Lower leg skin (tissue), 4 donors: ENCODE results near the gene DPM3. TPM values are rescaled to one million over a fixed set of nuclear protein-coding genes. Genes with fewer than 3 reads are reported as not detected.
"Not testable (repeated sequence)": the region's sequence is repeated elsewhere in the genome, so short reads cannot be mapped to it uniquely, and the experiment has no call there.

ENCODE experiments used
- DNase-seq, 2 donors: peaks; one replicate each; pipeline ENCODE4 v3.0.0-alpha.2; 2019; ENCODE audit warnings: low spot score in 2 of 2
- H3K4me3 ChIP-seq: fragments of 200-600 bp; sonication (generic); 2 replicates; pipeline ENCODE4 v1.5.1; 2017; ENCODE audit warnings: mild to moderate bottlenecking, low read depth; ENCODE audit not compliant: poor library complexity, severe bottlenecking
- POLR2A ChIP-seq, 2 donors: fragments of 450-650 bp; IDR thresholded peaks; one replicate each; pipeline ENCODE4 v1.6.1; 2016 to 2017; ENCODE audit warnings: antibody characterized with exemption in 2 of 2, mild to moderate bottlenecking in 1 of 2, moderate library complexity in 1 of 2
- WGBS, 2 donors: methylation state at CpG; one replicate each; pipeline ENCODE4 v1.1.5; 2018; 5-methylcytosine and 5-hydroxymethylcytosine counted together
- intact Hi-C: fragments of 100-400 bp; cut with DNase I; formaldehyde crosslinking; loops from one replicate; pipeline ENCODE4 v1.15.0; 2023; ENCODE audit warnings: low total_unique reads
- total RNA-seq, 4 donors: library from RNA; depleted of rRNA; stranded (reverse); fragments of >200 nt; gene quantifications; one replicate each; pipeline ENCODE4 v1.1.0, GENCODE V29; 2016
- TF ChIP-seq, protein P1 (sequence below), 3 donors: fragments of 450-650 bp; IDR thresholded peaks; one replicate each; pipeline ENCODE4 v1.5.1; 2016; ENCODE audit warnings: antibody characterized with exemption in 3 of 3, mild to moderate bottlenecking in 3 of 3, moderate library complexity in 2 of 3

Gene DPM3
- total RNA-seq, 4 donors from 2014 or later, result 19.2 to 74.7 (median 36.9) TPM

DNA sequence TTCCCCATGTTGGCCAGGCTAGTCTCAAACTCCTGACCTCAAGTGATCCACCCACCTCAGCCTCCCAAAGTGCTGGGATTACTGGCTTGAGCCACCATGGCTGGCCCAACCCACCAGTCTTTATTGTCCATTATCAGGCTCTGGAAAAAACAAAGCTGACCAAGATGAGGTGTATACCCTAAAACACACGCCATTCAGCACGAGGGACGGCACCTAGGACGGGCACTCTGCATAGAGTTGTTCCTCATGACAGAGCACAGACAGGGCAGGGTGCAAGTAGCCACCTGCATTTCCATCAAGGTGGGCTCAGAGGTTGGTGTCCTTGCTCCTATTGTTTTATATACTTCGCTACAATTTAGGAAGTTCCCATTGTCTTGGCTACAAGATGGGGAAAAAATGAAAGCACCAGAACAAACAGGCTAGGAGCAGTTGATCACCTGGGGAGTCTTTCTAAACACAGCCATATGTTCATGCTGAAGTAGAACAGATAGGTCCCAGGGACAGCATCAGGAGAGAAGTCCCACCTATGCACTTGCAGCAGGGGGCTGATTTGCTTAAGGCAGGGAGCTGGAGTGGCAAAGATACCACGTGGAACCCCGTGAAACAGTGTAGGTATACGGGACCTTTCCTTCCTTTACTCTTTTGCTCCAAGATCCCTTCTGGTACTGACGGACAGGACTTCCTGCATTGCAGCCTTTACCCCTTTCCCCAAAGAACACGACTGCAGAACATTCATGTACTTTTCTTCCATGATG is 28.3 kb upstream of the DPM3 start:
- 78 to 83% methylated on average over 10 of the region's 10 CpGs for WGBS, 2 donors
- intact Hi-C loops, result loop anchor here (2.0 kb wide), 1 partner anchor 78 kb away; no protein-coding TSS in a partner anchor
- TF ChIP-seq POLR2A (IDR thresholded peaks at IDR 0.05), result no peak
- no peak overlapping the region for H3K4me3 ChIP-seq
- DNase-seq, result peak in 1 of 2 donors; percentile 54

DNA sequence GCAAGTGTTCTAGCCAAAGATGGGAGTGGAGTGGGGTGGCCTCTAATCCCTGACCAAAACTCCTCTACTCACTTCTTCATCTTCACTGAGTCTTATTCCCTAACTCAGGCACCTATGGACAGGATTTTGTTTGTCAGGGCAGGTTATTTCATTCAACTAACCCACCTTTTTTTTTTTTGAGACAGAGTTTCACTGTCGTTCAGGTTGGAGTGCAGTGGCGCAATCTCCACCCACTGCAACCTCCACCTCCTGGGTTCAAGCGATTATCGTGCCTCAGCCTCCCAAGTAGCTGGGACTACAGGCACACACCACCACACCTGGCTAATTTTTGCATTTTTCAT is 27.7 kb upstream of the DPM3 start:
- DNase-seq, H3K4me3 ChIP-seq: not testable (repeated sequence)
- intact Hi-C loops, result loop anchor here (2.0 kb wide), 1 partner anchor 77 kb away; no protein-coding TSS in a partner anchor
- WGBS, 2 donors, result 40 to 42% methylated on average over 4 of the region's 4 CpGs

DNA sequence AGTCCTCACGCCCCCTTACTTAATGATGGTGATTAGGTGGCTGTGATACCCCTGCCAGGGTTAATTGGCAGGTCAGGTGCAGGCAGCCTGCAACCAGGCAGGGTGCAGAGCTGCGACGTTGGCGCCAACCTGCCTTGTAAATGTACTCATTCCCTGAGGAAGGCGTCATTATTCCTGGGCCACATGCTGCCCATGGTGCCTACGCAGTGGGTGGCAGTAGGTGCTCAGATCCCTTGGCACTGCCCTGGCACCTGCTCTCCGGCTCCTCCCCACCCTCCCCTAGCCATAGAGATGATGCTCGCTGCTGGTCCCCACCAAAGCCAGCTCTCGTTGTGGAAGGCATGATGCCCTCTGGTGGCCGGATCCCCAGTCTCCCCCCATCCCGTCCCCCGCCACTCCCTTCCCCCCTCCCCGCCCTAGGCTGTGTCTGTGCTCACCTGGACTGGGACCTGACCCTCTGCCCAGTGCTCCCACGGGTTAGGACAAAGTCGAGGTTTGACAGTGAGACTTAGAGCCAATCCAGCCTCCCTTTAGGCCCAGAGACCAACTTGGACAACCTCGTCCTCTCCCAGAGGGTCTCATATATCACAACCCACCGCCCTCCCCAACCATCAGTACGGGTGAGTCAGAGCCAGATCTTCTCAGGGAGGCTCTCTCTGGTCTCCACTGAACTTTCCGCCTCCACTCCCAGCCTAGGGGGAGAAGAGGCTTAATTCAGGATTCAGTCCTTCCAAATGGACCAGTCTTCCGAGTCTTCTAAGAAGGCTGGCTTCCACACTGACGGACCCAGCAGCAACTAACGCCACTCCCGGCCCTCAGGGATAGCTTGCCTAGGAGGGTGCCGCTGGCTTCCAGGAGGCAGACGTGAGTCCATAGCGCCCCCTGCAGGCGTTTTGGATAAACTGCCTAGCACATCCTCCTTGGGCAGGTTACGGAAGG is 27.1 kb upstream of the DPM3 start:
- intact Hi-C loops, result loop anchor here (2.0 kb wide), 1 partner anchor 77 kb away; no protein-coding TSS in a partner anchor
- 6 to 8% methylated on average over 25 to 26 of the region's 28 CpGs for WGBS, 2 donors
- no peak overlapping the region for H3K4me3 ChIP-seq
- TF ChIP-seq, protein P1, sequence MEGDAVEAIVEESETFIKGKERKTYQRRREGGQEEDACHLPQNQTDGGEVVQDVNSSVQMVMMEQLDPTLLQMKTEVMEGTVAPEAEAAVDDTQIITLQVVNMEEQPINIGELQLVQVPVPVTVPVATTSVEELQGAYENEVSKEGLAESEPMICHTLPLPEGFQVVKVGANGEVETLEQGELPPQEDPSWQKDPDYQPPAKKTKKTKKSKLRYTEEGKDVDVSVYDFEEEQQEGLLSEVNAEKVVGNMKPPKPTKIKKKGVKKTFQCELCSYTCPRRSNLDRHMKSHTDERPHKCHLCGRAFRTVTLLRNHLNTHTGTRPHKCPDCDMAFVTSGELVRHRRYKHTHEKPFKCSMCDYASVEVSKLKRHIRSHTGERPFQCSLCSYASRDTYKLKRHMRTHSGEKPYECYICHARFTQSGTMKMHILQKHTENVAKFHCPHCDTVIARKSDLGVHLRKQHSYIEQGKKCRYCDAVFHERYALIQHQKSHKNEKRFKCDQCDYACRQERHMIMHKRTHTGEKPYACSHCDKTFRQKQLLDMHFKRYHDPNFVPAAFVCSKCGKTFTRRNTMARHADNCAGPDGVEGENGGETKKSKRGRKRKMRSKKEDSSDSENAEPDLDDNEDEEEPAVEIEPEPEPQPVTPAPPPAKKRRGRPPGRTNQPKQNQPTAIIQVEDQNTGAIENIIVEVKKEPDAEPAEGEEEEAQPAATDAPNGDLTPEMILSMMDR (IDR thresholded peaks at IDR 0.05), result peak in 1 of 3 donors; percentile 17
- TF ChIP-seq POLR2A (IDR thresholded peaks at IDR 0.05), result no peak
- peak; percentile 80 to 97 for DNase-seq

DNA sequence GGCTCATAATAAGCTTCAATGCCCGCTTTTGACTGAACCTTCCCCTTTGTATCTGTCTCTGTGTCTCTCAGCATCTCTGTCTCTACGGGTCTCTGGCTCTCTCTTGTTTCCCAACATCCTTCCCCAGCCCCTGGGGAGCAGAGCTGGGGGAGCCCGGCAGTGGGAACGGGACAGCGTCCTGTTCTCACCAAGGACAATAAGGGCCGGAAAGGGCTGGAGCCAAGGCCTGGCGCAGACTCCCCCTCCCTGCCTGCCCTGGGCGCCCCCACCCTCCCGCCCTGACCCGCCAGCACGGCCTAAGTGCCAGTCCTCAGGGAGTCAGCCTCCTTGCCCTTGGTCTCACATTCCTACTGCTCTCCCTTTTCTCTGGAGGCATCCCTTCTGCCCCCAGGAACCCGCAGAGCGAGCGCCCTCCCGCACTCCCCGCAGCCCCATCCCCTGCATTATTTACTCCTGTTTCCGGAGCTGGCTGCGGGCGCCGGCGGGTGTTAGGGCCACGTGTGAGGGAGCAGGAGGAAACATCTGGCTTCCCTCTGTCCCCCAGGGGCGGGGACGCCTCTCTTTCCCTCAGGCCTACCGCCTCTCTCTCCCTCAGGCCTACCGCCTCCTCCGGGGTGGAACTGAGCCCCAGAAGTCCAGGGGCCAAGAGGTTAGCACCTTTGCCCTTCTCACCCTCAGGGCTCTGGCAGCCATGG is 26.3 kb upstream of the DPM3 start:
- TF ChIP-seq, protein P1 (IDR thresholded peaks at IDR 0.05), result no peak
- TF ChIP-seq POLR2A (IDR thresholded peaks at IDR 0.05), result no peak
- DNase-seq, result peak in 1 of 2 donors; percentile 90
- WGBS, 2 donors, result 31 to 43% methylated on average over 27 of the region's 27 CpGs
- H3K4me3 ChIP-seq, result no peak overlapping the region
- intact Hi-C loops, result no loop called here

DNA sequence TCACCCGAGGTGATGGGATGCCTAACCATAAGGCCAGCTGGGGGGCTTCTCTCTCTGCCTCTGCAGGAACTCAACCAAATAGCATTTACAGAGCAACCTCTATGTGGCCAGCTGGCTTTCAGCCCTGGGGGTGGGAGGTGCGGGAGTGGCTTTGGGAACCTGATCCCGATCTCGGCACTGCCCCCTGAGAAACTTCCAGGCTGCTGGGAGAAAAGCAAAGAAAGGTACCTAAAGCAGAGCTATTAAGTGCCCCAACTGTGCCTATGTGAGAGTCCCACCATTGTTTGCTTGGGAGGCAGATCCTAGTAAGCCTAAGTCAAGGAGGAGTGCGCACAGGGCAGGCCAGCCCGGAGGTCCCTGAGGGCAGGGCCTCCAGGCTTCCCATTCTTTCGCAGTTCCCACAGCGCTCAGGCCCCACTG is 25.7 kb upstream of the DPM3 start:
- peak in 1 of 2 donors; percentile 83 for DNase-seq
- H3K4me3 ChIP-seq, result no peak overlapping the region
- 62 to 67% methylated on average over 8 of the region's 8 CpGs for WGBS, 2 donors
- TF ChIP-seq POLR2A (IDR thresholded peaks at IDR 0.05), result no peak
- TF ChIP-seq, protein P1 (IDR thresholded peaks at IDR 0.05), result no peak
- intact Hi-C loops, result no loop called here

DNA sequence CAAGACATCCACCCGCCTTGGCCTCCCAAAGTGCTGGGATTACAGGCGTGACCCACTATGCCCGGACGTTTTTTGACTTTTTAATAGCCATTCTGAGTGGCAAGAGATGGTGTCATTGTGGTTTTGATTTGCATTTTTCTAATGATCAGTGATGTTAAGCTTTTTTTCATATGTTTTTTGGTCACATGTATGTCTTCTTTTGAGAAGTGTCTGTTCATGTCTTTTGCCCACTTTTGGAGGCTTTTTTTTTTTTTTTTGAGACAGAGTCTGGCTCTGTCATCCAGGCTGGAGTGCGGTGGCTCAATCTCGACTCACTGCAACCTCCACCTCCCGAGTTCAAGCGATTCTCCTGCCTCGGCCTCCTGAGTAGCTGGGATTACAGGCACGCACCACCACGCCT is 24.3 kb upstream of the DPM3 start:
- WGBS, 2 donors, result 90 to 95% methylated on average over 11 of the region's 11 CpGs
- peak in 1 of 2 donors; percentile 52 for DNase-seq
- intact Hi-C loops, result not testable (repeated sequence)

DNA sequence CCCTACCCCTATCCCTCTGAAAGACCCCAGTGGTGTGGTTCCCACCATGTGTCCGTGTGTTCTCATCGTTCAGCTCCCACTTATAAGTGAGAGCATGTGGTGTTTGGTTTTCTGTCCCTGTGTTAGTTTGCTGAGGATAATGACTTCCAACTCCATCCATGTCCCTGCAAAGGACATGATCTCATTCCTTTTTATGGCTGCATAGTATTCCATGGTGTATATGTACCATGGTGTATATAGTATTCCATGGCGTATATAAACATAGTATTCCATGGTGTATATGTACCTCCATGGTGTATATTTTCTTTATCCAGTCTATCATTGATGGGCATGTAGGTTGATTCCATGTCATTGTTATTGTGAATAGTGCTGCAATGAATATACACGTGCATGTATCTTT is 23.5 kb upstream of the DPM3 start:
- H3K4me3 ChIP-seq, intact Hi-C loops, DNase-seq: not testable (repeated sequence)
- WGBS, 2 donors, result 93 to 98% methylated on average over 4 of the region's 4 CpGs

More for the DNA sequence above, 24.3 kb upstream of the DPM3 start:
- H3K4me3 ChIP-seq, result not testable (repeated sequence)

DNA sequence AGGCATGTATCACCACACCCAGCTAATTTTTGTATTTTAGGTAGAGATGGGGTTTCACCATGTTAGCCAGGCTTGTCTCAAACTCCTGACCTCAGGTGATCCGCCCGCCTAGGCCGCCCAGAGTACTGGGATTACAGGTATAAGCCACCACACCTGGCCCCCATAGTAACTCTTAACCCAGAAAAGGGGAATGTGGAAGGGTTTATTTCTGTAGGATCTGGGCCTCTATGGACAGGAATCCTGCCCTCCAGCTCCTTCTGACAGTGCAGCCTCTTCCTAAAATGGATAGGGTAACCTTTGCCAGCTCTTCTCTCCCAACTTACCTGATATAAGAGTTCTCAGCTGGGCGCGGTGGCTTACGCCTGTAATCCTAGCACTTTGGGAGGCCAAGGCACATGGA is 22.3 kb upstream of the DPM3 start:
- DNase-seq, H3K4me3 ChIP-seq, intact Hi-C loops: not testable (repeated sequence)
- 95 to 99% methylated on average over 6 of the region's 6 CpGs for WGBS, 2 donors
